HG03135 (cell line): ENCODE data around the gene DYSF.

Source experiments
- ATAC-seq: cut with Tn5 transposase; IDR thresholded peaks from one replicate; pipeline ENCODE4 v1.9.1; 2021; ENCODE audit warnings: mild to moderate bottlenecking, moderate library complexity; ENCODE audit not compliant: unreplicated experiment

DYSF gene

GRCh38 chr2:71455741-71456569 is 2.6 kb downstream of the DYSF start:
- no peak for ATAC-seq

- ATAC-seq = no peak
These were observed 3.3 kb downstream of the DYSF start for GRCh38 chr2:71456617-71457016.

- ATAC-seq = no peak
These were observed 4.0 kb downstream of the DYSF start for GRCh38 chr2:71457123-71457915.

- no peak for ATAC-seq
These were observed 4.6 kb downstream of the DYSF start for GRCh38 chr2:71457923-71458322.

- ATAC-seq = no peak
These were observed 5.2 kb downstream of the DYSF start for GRCh38 chr2:71458413-71459083.

- ATAC-seq = no peak
These were observed 5.7 kb downstream of the DYSF start for GRCh38 chr2:71459084-71459431.

GRCh38 chr2:71460056-71460455 is 6.7 kb downstream of the DYSF start:
- ATAC-seq = no peak

- ATAC-seq = no peak
These were observed 7.4 kb downstream of the DYSF start for GRCh38 chr2:71460595-71461303.

- no peak for ATAC-seq
These were observed 7.9 kb downstream of the DYSF start for GRCh38 chr2:71461304-71461671.

- ATAC-seq = no peak
These were observed 8.8 kb downstream of the DYSF start for GRCh38 chr2:71462056-71462605.

GRCh38 chr2:71462641-71463341 is 9.4 kb downstream of the DYSF start:
- no peak for ATAC-seq

- no peak for ATAC-seq
These were observed 9.9 kb downstream of the DYSF start for GRCh38 chr2:71463342-71463654.

GRCh38 chr2:71464389-71464788 is 11.0 kb downstream of the DYSF start:
- ATAC-seq = no peak

GRCh38 chr2:71465356-71465755 is 12.0 kb downstream of the DYSF start:
- ATAC-seq = no peak

- ATAC-seq = no peak
These were observed 12.6 kb downstream of the DYSF start for GRCh38 chr2:71465961-71466300.

- ATAC-seq = no peak
These were observed 13.2 kb downstream of the DYSF start for GRCh38 chr2:71466301-71467179.

- ATAC-seq = no peak
These were observed 13.9 kb downstream of the DYSF start for GRCh38 chr2:71467180-71467815.

GRCh38 chr2:71468279-71469015 is 15.1 kb downstream of the DYSF start:
- no peak for ATAC-seq
